Kidney (tissue), 14 donors: ENCODE results near the gene GALNT7. TPM values are rescaled to one million over a fixed set of nuclear protein-coding genes. Genes with fewer than 3 reads are reported as not detected.

Source experiments
- DNase-seq, 5 donors: peaks; one replicate each; pipeline ENCODE4 v3.0.0-alpha.2; 2013 to 2020
- FAIRE-seq: peaks from 2 replicates; lab custom pipeline; 2012; peaks lifted over from hg19 to GRCh38; lab: Jason Lieb, UNC
- H3K27ac ChIP-seq, 2 donors: one replicate each; pipeline ENCODE4 v1.7.0; 2013; ENCODE audit warnings: low read depth in 2 of 2, low read length in 2 of 2, inconsistent platforms in 1 of 2
- H3K27me3 ChIP-seq: one replicate; pipeline ENCODE4 v1.7.1; 2013; ENCODE audit warnings: low read length, inconsistent platforms; ENCODE audit not compliant: control insufficient read depth, insufficient read depth
- H3K36me3 ChIP-seq, 3 donors: one replicate each; pipeline versions ENCODE4 v1.7.0 to v1.7.1; 2013; ENCODE audit warnings: low read length in 3 of 3, control low read depth in 1 of 3, inconsistent platforms in 1 of 3; ENCODE audit not compliant: insufficient read depth in 3 of 3, control insufficient read depth in 2 of 3
- H3K4me1 ChIP-seq, 3 donors: one replicate each; pipeline versions ENCODE4 v1.7.0 to v1.7.1; 2013; ENCODE audit warnings: low read length in 3 of 3, inconsistent platforms in 1 of 3, low read depth in 1 of 3; ENCODE audit not compliant: control insufficient read depth in 2 of 3, insufficient read depth in 2 of 3
- H3K4me3 ChIP-seq, 3 donors: one replicate each; pipeline versions ENCODE4 v1.7.0 to v1.8.1; 2013; ENCODE audit warnings: low read length in 3 of 3, control low read depth in 1 of 3, inconsistent platforms in 1 of 3
- H3K9ac ChIP-seq, 3 donors: one replicate each; pipeline versions ENCODE4 v1.7.0 to v1.7.1; 2013; ENCODE audit warnings: low read length in 3 of 3, control low read depth in 1 of 3, inconsistent platforms in 1 of 3
- H3K9me3 ChIP-seq, 3 donors: one replicate each; pipeline versions ENCODE4 v1.7.0 to v1.7.1; 2013; ENCODE audit warnings: low read length in 3 of 3, control low read depth in 1 of 3, inconsistent platforms in 1 of 3; ENCODE audit not compliant: control insufficient read depth in 2 of 3, insufficient read depth in 1 of 3
- intact Hi-C: fragments of 100-400 bp; cut with DNase I; formaldehyde crosslinking; loops from one replicate; pipeline ENCODE4 v1.11.1; 2022
- polyA plus RNA-seq: library from polyadenylated mRNA; stranded (reverse); fragments of 350-450 nt; fragmentation: Illumina TruSeq; extraction: RNeasy Lipid Tissue Mini Kit (QIAGEN cat#74804); gene quantifications from one replicate; pipeline ENCODE4 v1.2.3, GENCODE V29; 2014; ENCODE audit warnings: low read depth, low replicate concordance; ENCODE audit not compliant: insufficient read depth
- total RNA-seq: library from RNA; stranded (reverse); fragmentation: NEBNext Ultra II Directional; extraction: Animal tissue kit (Norgen Biotek cat#: 25700); gene quantifications from one replicate; pipeline ENCODE4 v1.2.1, GENCODE V29; 2021
- TF ChIP-seq, protein P1 (sequence below): IDR thresholded peaks from 3 replicates; pipeline ENCODE4 v1.5.1; 2012; ENCODE audit warnings: mild to moderate bottlenecking, moderate library complexity, borderline replicate concordance; ENCODE audit not compliant: insufficient read depth; ENCODE audit errors: extremely low read depth
- donor health status: control.
- donor health status: control.
- donor health status: control.
- donor health status: control.
- donor health status: control.
- donor health status: DM: yes; HTN: yes; CAD: no.
- donor health status: Normal renal cell carcinoma (clear cell type).

The GALNT7 gene
- total and polyA plus RNA-seq, 2 donors from 2014 or later, result 3.8 to 25.6 TPM

DNA sequence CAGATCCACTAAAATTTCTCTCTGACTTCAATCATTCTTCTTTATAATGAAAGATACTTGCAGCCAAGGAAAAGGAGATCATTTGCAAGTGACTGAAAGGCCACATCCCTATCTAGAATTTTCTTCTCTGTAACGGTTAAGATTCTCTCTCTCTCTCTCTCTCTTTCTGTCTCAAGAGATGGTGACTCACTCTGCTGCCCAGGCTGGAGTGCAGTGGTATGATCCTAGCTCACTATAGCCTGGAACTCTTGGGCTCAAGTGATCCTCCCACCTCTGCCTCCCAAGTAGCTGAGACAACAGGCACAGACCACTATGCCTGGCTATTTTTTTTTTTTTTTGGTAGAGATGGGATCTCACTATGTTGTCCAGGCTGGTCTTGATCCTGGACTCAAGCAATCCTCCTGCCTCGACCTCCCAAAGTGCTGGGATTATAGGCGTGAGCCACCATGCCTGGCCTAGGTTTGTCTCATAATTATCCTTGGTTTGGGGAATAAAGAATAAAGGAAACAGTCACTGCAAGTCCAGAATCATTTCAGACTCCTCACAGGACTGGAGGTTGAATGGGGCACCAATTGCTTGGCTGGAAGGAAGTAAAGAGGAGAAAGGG lies 33.3 kb upstream of the GALNT7 start:
- no peak for FAIRE-seq
- intact Hi-C loops, result no loop called here
- Histone ChIP-seq H3K4me1 (peaks cover 0 to 8% (median 0%) of the 10 kb centered on the region in 3 donors), H3K9ac (no peak overlapping the region), H3K4me3 (no peak overlapping the region), H3K27ac (no peak overlapping the region), H3K36me3 (no peaks in the 10 kb centered on the region), H3K27me3 (no peaks in the 10 kb centered on the region), H3K9me3 (no peaks in the 10 kb centered on the region)
- DNase-seq, result no peak
- TF ChIP-seq, protein P1, sequence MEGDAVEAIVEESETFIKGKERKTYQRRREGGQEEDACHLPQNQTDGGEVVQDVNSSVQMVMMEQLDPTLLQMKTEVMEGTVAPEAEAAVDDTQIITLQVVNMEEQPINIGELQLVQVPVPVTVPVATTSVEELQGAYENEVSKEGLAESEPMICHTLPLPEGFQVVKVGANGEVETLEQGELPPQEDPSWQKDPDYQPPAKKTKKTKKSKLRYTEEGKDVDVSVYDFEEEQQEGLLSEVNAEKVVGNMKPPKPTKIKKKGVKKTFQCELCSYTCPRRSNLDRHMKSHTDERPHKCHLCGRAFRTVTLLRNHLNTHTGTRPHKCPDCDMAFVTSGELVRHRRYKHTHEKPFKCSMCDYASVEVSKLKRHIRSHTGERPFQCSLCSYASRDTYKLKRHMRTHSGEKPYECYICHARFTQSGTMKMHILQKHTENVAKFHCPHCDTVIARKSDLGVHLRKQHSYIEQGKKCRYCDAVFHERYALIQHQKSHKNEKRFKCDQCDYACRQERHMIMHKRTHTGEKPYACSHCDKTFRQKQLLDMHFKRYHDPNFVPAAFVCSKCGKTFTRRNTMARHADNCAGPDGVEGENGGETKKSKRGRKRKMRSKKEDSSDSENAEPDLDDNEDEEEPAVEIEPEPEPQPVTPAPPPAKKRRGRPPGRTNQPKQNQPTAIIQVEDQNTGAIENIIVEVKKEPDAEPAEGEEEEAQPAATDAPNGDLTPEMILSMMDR, result no peak

DNA sequence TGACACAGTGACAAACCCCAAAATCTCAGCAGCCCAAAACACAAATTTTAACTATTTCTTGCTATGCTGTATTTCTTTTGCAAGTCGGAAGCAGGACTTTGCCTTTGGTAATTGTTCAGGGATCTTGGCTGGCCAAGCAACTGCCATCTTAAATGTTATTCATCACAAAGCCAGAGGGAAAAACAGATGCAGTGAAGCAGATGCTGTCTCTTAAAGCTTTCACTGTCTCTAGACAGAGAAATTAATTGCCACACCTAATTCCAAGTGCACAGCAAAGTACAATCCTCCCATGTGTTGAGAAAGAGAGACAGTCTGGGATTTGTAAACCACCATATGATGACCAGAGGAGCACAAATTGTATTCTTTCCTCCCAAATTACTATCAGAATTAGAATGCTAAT lies 30.0 kb upstream of the GALNT7 start:
- intact Hi-C loops, result no loop called here
- no peak for FAIRE-seq

GRCh38 chr4:173139561-173139960 lies 29.1 kb upstream of the GALNT7 start:
- H3K4me1 ChIP-seq, result no peaks in the 10 kb centered on the region
- TF ChIP-seq, protein P1, result no peak
- H3K9me3 ChIP-seq, result no peaks in the 10 kb centered on the region
- H3K27ac ChIP-seq, result no peak overlapping the region
- H3K4me3 ChIP-seq, result no peak overlapping the region
- H3K27me3 ChIP-seq, result no peaks in the 10 kb centered on the region
- H3K36me3 ChIP-seq, result no peaks in the 10 kb centered on the region
- FAIRE-seq, result no peak
- no peak overlapping the region for H3K9ac ChIP-seq
- no peak for DNase-seq
- intact Hi-C loops, result no loop called here

More for the DNA sequence above, 30.0 kb upstream of the GALNT7 start:
- H3K9ac ChIP-seq, result no peak overlapping the region
- H3K27me3 ChIP-seq, result no peaks in the 10 kb centered on the region
- no peak overlapping the region for H3K27ac ChIP-seq
- DNase-seq, result no peak
- no peaks in the 10 kb centered on the region for H3K36me3 ChIP-seq
- H3K4me3 ChIP-seq, result no peak overlapping the region
- no peaks in the 10 kb centered on the region for H3K4me1 ChIP-seq
- no peaks in the 10 kb centered on the region for H3K9me3 ChIP-seq
- TF ChIP-seq, protein P1, result no peak

GRCh38 chr4:173145131-173145530 lies 23.5 kb upstream of the GALNT7 start:
- TF ChIP-seq, protein P1, result no peak
- DNase-seq, result no peak
- no peak for FAIRE-seq
- no peaks in the 10 kb centered on the region for H3K27me3 ChIP-seq
- no peaks in the 10 kb centered on the region for H3K9me3 ChIP-seq
- H3K36me3 ChIP-seq, result no peaks in the 10 kb centered on the region
- no peaks in the 10 kb centered on the region for H3K4me1 ChIP-seq
- no peak overlapping the region for H3K27ac ChIP-seq
- intact Hi-C loops, result no loop called here
- H3K9ac ChIP-seq, result no peak overlapping the region
- no peak overlapping the region for H3K4me3 ChIP-seq
